Astrocyte of the spinal cord (primary cell): ENCODE measurements around the gene RTP1.
A peak's percentile ranks its signal among the peaks of the same experiment; 100 is the strongest.

Experiments
- DNase-seq: peaks from one replicate; pipeline ENCODE4 v3.0.0; 2011; ENCODE audit warnings: low read depth, low spot score
- H3K4me3 ChIP-seq: 2 replicates; pipeline ENCODE4 v1.5.1; 2011; ENCODE audit warnings: low read depth, mild to moderate bottlenecking, low read length, moderate library complexity
- CTCF ChIP-seq: IDR thresholded peaks from 2 replicates; pipeline ENCODE4 v1.5.1; 2012; ENCODE audit warnings: low read depth, mild to moderate bottlenecking, low read length, inconsistent platforms
- in situ Hi-C: cut with HindIII; loops from 2 replicates; pipeline ENCODE4 v1.10.0; 2017; ENCODE audit warnings: low sequenced_read_pairs

The RTP1 gene

GRCh38 chr3:187197335-187197649 lies at the start of gene RTP1:
TSS of gene RTP1 (plus strand) at chr3:187197486. CDS start at chr3:187197516, 30 bp downstream.
- DNase-seq = no peak
- H3K4me3 ChIP-seq = no peak within 1 kb of the TSS
- no peak for TF ChIP-seq CTCF
- in situ Hi-C loops = no loop called here

- no peak for DNase-seq
- TF ChIP-seq CTCF = no peak
- in situ Hi-C loops = no loop called here
- H3K4me3 ChIP-seq = no peak overlapping the region
Measured at GRCh38 chr3:187150186-187150585, 47.1 kb upstream of the RTP1 start.

- no peak overlapping the region for H3K4me3 ChIP-seq
- TF ChIP-seq CTCF = no peak
- in situ Hi-C loops = no loop called here
- no peak for DNase-seq
Measured at GRCh38 chr3:187150599-187150998, 46.7 kb upstream of the RTP1 start.

GRCh38 chr3:187161556-187161955 lies 35.7 kb upstream of the RTP1 start:
- no peak overlapping the region for H3K4me3 ChIP-seq
- in situ Hi-C loops = no loop called here
- TF ChIP-seq CTCF = peak; percentile 8
- no peak for DNase-seq

GRCh38 chr3:187162265-187162953 lies 34.9 kb upstream of the RTP1 start:
- in situ Hi-C loops = no loop called here
- no peak for DNase-seq
- H3K4me3 ChIP-seq = no peak overlapping the region
- TF ChIP-seq CTCF = no peak

- no peak overlapping the region for H3K4me3 ChIP-seq
- in situ Hi-C loops = no loop called here
- peak; percentile 68 for TF ChIP-seq CTCF
- DNase-seq = peak; percentile 64
Measured at GRCh38 chr3:187165144-187165543, 32.1 kb upstream of the RTP1 start.
